ENCODE results near the gene CASP2.
A peak's percentile ranks its signal among the peaks of the same experiment; 100 is the strongest.

Gene CASP2
- long read RNA-seq, full-length matches to known transcripts = 22 of 47 reads
- long read RNA-seq, partial matches to known transcripts = 10 of 47 reads
- long read RNA-seq, other reads (novel, unspliced or antisense) = 15 of 47 reads

- H3K27ac ChIP-seq (replicated peaks) = peak within 1 kb of the TSS; percentile 97
- peak within 1 kb of the TSS; percentile 81 for H3K4me3 ChIP-seq (replicated peaks; ENCODE audit: insufficient read depth, low read length)
- TF ChIP-seq REST (IDR thresholded peaks at IDR 0.05; ENCODE audit: insufficient replicate concordance, low read depth) (peak; percentile 45), POLR2AphosphoS5 (IDR thresholded peaks at IDR 0.05; ENCODE audit: low read depth) (peak; percentile 78)
- TF ChIP-seq, protein P1, sequence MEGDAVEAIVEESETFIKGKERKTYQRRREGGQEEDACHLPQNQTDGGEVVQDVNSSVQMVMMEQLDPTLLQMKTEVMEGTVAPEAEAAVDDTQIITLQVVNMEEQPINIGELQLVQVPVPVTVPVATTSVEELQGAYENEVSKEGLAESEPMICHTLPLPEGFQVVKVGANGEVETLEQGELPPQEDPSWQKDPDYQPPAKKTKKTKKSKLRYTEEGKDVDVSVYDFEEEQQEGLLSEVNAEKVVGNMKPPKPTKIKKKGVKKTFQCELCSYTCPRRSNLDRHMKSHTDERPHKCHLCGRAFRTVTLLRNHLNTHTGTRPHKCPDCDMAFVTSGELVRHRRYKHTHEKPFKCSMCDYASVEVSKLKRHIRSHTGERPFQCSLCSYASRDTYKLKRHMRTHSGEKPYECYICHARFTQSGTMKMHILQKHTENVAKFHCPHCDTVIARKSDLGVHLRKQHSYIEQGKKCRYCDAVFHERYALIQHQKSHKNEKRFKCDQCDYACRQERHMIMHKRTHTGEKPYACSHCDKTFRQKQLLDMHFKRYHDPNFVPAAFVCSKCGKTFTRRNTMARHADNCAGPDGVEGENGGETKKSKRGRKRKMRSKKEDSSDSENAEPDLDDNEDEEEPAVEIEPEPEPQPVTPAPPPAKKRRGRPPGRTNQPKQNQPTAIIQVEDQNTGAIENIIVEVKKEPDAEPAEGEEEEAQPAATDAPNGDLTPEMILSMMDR (IDR thresholded peaks at IDR 0.05; ENCODE audit: insufficient read depth, low read length) = no peak
- H3K27me3 ChIP-seq (ENCODE audit: insufficient read depth, poor library complexity, severe bottlenecking) = no peaks in the 10 kb centered on the region
- DNase-seq (ENCODE audit: low read depth in 1 of 2, low spot score in 1 of 2) = peak; percentile 91 to 98
Observed at GRCh38 chr7:143287935-143288826, at the start of gene CASP2. CASP2 (plus strand) TSS chr7:143288351; CDS start chr7:143288456, 105 bp downstream.

DNA sequence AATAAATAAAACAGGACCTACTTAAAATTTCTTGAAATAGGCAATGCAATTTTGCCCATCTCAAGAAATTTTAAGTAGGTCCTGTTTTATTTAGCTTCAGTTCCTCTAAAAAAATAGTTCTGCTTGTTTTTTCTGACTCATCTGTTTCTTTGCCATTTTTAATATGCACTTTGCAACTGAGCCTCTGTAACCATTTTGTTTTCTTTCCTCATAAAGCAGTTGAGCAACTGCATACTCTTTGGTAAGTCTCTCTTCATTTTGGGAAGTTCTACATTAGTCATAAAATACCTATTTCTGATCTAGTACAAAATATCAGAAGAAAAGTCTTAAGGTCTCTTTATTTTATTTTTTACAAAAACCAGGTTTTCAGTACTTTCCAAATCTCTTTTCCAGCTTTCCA lies 48.3 kb upstream of the CASP2 start:
- Histone ChIP-seq H3K27me3 (ENCODE audit: insufficient read depth, poor library complexity, severe bottlenecking) (no peaks in the 10 kb centered on the region), H3K4me3 (replicated peaks; ENCODE audit: insufficient read depth, low read length) (no peak overlapping the region), H3K27ac (replicated peaks) (peak overlapping the region; percentile 76)
- DNase-seq (ENCODE audit: low read depth in 1 of 2, low spot score in 1 of 2) = peak; percentile 69 to 87
- peak; percentile 17 for TF ChIP-seq REST (IDR thresholded peaks at IDR 0.05; ENCODE audit: insufficient replicate concordance, low read depth)
- no peak for TF ChIP-seq POLR2AphosphoS5 (IDR thresholded peaks at IDR 0.05; ENCODE audit: low read depth)
- TF ChIP-seq GABPA (IDR thresholded peaks at IDR 0.05; ENCODE audit: low read depth) = no peak
- peak; percentile 39 for TF ChIP-seq SPI1 (IDR thresholded peaks at IDR 0.05; ENCODE audit: borderline replicate concordance, low read depth)
- TF ChIP-seq, protein P1 (IDR thresholded peaks at IDR 0.05; ENCODE audit: insufficient read depth, low read length) = no peak

- H3K4me3 ChIP-seq (replicated peaks; ENCODE audit: insufficient read depth, low read length) = 0 out of 2 replicates have a peak overlapping the region, but pooled peaks have one; percentile 2
- no peaks in the 10 kb centered on the region for H3K27me3 ChIP-seq (ENCODE audit: insufficient read depth, poor library complexity, severe bottlenecking)
- H3K27ac ChIP-seq (replicated peaks) = peak overlapping the region; percentile 76
- TF ChIP-seq, protein P1 (IDR thresholded peaks at IDR 0.05; ENCODE audit: insufficient read depth, low read length) = peak; percentile 92
- TF ChIP-seq SPI1 (IDR thresholded peaks at IDR 0.05; ENCODE audit: borderline replicate concordance, low read depth) = no peak
- DNase-seq (ENCODE audit: low read depth in 1 of 2, low spot score in 1 of 2) = peak; percentile 55 to 83
Observed at GRCh38 chr7:143240291-143241168, 47.6 kb upstream of the CASP2 start.

All from HL-60 (cell line).